H1 (cell line): ENCODE data around the gene CHRNG. TPM values are rescaled to one million over a fixed set of nuclear protein-coding genes. Genes with fewer than 3 reads are reported as not detected.

Experiments
- CTCF ChIA-PET: fragments of 300-600 bp; sonication (Branson Sonifier 250); formaldehyde crosslinking; loops from one replicate; lab custom pipeline; 2021; ENCODE audit not compliant: partially characterized antibody; lab: Charles Lee
- POLR2A ChIA-PET: fragments of 300-600 bp; sonication (Branson Sonifier 250); formaldehyde crosslinking; loops from one replicate; lab custom pipeline; 2021; ENCODE audit warnings: inconsistent platforms; ENCODE audit not compliant: partially characterized antibody; lab: Charles Lee
- DNase-seq, 2 experiments: peaks; one replicate each; pipeline versions ENCODE4 v3.0.0 to v3.0.0-alpha.2; 2010 to 2022; ENCODE audit warnings: low spot score in 2 of 2, low read depth in 1 of 2, mixed read lengths in 1 of 2
- FAIRE-seq: peaks from 2 replicates; lab custom pipeline; 2011; peaks lifted over from hg19 to GRCh38; lab: Jason Lieb, UNC
- H2AFZ ChIP-seq: 2 replicates; pipeline ENCODE4 v1.8.1; 2012; ENCODE audit warnings: low read length, inconsistent platforms
- H2AK5ac ChIP-seq: 2 replicates; pipeline ENCODE4 v1.6.1; 2013; ENCODE audit warnings: low read depth, low read length
- H2BK120ac ChIP-seq: replicated peaks from 2 replicates; pipeline ENCODE3; 2013; ENCODE audit warnings: low read depth, low read length, inconsistent platforms
- H2BK12ac ChIP-seq: 2 replicates; pipeline ENCODE4 v1.6.1; 2013; ENCODE audit warnings: low read depth, low read length
- H2BK15ac ChIP-seq: 2 replicates; pipeline ENCODE4 v1.6.1; 2013; ENCODE audit warnings: low read length
- H2BK20ac ChIP-seq: 2 replicates; pipeline ENCODE4 v1.6.1; 2013; ENCODE audit warnings: low read length
- H2BK5ac ChIP-seq: 2 replicates; pipeline ENCODE4 v1.6.1; 2013; ENCODE audit warnings: low read depth, low read length
- H3K14ac ChIP-seq: 2 replicates; pipeline ENCODE4 v1.6.1; 2013; ENCODE audit warnings: inconsistent platforms; ENCODE audit not compliant: insufficient read length
- H3K18ac ChIP-seq: 2 replicates; pipeline ENCODE4 v1.6.1; 2013; ENCODE audit warnings: low read length; ENCODE audit errors: extremely low read depth
- H3K23ac ChIP-seq: 2 replicates; pipeline ENCODE4 v1.6.1; 2013; ENCODE audit warnings: inconsistent platforms; ENCODE audit not compliant: insufficient read length
- H3K23me2 ChIP-seq: 2 replicates; pipeline ENCODE4 v1.6.1; 2013; ENCODE audit warnings: low read depth, low read length
- H3K27ac ChIP-seq: 2 replicates; pipeline ENCODE4 v1.6.1; 2011; ENCODE audit warnings: low read depth, low read length, inconsistent platforms
- H3K27me3 ChIP-seq, 4 experiments: replicated peaks in 1 of 4; 1 replicate in 1 of 4; 2 replicates in 3 of 4; pipeline versions ENCODE4 v1.6.1 to v1.8.1; 2011 to 2013; ENCODE audit warnings: low read length in 3 of 4, mild to moderate bottlenecking in 3 of 4, inconsistent platforms in 2 of 4, mixed read lengths in 2 of 4, moderate library complexity in 1 of 4; ENCODE audit not compliant: control insufficient read depth in 3 of 4, insufficient read depth in 3 of 4; ENCODE audit errors: extremely low read depth in 1 of 4
- H3K36me3 ChIP-seq, 4 experiments: 2 replicates each; pipeline versions ENCODE4 v1.6.1 to v1.8.1; 2011 to 2013; ENCODE audit warnings: mild to moderate bottlenecking in 4 of 4, low read length in 3 of 4, moderate library complexity in 2 of 4, control low read depth in 1 of 4, inconsistent platforms in 1 of 4; ENCODE audit not compliant: insufficient read depth in 4 of 4, control insufficient read depth in 2 of 4
- H3K4ac ChIP-seq: replicated peaks from 2 replicates; pipeline ENCODE3; 2013; ENCODE audit warnings: low read length, low read depth, mixed read lengths, inconsistent platforms; ENCODE audit not compliant: insufficient read length
- H3K4me1 ChIP-seq, 4 experiments: replicated peaks in 1 of 4; 1 replicate in 1 of 4; 2 replicates in 3 of 4; pipeline versions ENCODE4 v1.6.1 to v1.8.1; 2011 to 2013; ENCODE audit warnings: low read length in 3 of 4, inconsistent platforms in 2 of 4, mixed read lengths in 1 of 4; ENCODE audit not compliant: insufficient read depth in 4 of 4, control insufficient read depth in 3 of 4
- H3K4me2 ChIP-seq, 2 experiments: 2 replicates each; pipeline versions ENCODE4 v1.6.1 to v1.8.1; 2011 to 2013; ENCODE audit warnings: low read depth in 2 of 2, low read length in 2 of 2, control low read depth in 1 of 2, inconsistent platforms in 1 of 2, mild to moderate bottlenecking in 1 of 2; ENCODE audit not compliant: insufficient read depth in 1 of 2
- H3K4me3 ChIP-seq, 4 experiments: fragments of 200-600, 300-600 bp in 1 of 4; sonication (generic), shearing (Covaris generic), sonication (Bioruptor Twin) in 1 of 4; 2 replicates each; pipeline versions ENCODE4 v1.5.1 to v1.8.1; 2011 to 2016; ENCODE audit warnings: low read length in 4 of 4, low read depth in 3 of 4, control low read depth in 2 of 4, inconsistent platforms in 2 of 4, mild to moderate bottlenecking in 2 of 4, mixed read lengths in 1 of 4, moderate library complexity in 1 of 4; ENCODE audit not compliant: insufficient read depth in 2 of 4; ENCODE audit errors: extremely low read depth in 1 of 4
- H3K56ac ChIP-seq: replicated peaks from 2 replicates; pipeline ENCODE3; 2013; ENCODE audit warnings: low read depth, mild to moderate bottlenecking, mixed read lengths, low read length, inconsistent platforms; ENCODE audit not compliant: insufficient read length
- H3K79me1 ChIP-seq: 2 replicates; pipeline ENCODE4 v1.6.1; 2013; ENCODE audit warnings: low read depth, low read length, control low read depth
- H3K79me2 ChIP-seq, 2 experiments: 2 replicates each; pipeline versions ENCODE4 v1.6.1 to v1.8.1; 2012 to 2013; ENCODE audit warnings: low read length in 2 of 2, mild to moderate bottlenecking in 2 of 2, inconsistent platforms in 1 of 2; ENCODE audit not compliant: insufficient read depth in 2 of 2, control insufficient read depth in 1 of 2
- H3K9ac ChIP-seq, 4 experiments: replicated peaks in 1 of 4; 1 replicate in 1 of 4; 2 replicates in 3 of 4; pipeline versions ENCODE4 v1.6.1 to v1.8.1; 2011 to 2013; ENCODE audit warnings: low read depth in 3 of 4, low read length in 3 of 4, control low read depth in 2 of 4, mild to moderate bottlenecking in 2 of 4, moderate library complexity in 2 of 4, inconsistent platforms in 1 of 4; ENCODE audit errors: extremely low read depth in 1 of 4
- H3K9me3 ChIP-seq, 2 experiments: 2 replicates each; pipeline versions ENCODE4 v1.6.1 to v1.8.1; 2012 to 2013; ENCODE audit warnings: mild to moderate bottlenecking in 2 of 2, moderate library complexity in 2 of 2, control low read depth in 1 of 2, inconsistent platforms in 1 of 2, low read depth in 1 of 2, low read length in 1 of 2, mixed read lengths in 1 of 2; ENCODE audit not compliant: insufficient read depth in 2 of 2
- H4K20me1 ChIP-seq, 2 experiments: replicated peaks in 1 of 2; 2 replicates each; pipeline versions ENCODE3 to v1.8.1; 2011 to 2013; ENCODE audit warnings: inconsistent platforms in 2 of 2, low read length in 2 of 2, mild to moderate bottlenecking in 1 of 2; ENCODE audit not compliant: insufficient read depth in 2 of 2, control insufficient read depth in 1 of 2
- H4K5ac ChIP-seq: 2 replicates; pipeline ENCODE4 v1.6.1; 2013; ENCODE audit warnings: low read length, low read depth, mixed read lengths, inconsistent platforms; ENCODE audit not compliant: insufficient read length
- H4K8ac ChIP-seq: 2 replicates; pipeline ENCODE4 v1.8.0; 2013; ENCODE audit warnings: mild to moderate bottlenecking, moderate library complexity, low read length, inconsistent platforms; ENCODE audit not compliant: insufficient read depth; ENCODE audit errors: extremely low read depth
- H4K91ac ChIP-seq: replicated peaks from 2 replicates; pipeline ENCODE3; 2013; ENCODE audit warnings: low read length, mixed read lengths, inconsistent platforms; ENCODE audit not compliant: insufficient read length
- JUN ChIP-seq: IDR thresholded peaks from 2 replicates; pipeline ENCODE4 v1.6.1; 2011; ENCODE audit warnings: low read depth, mild to moderate bottlenecking, improper control_type of control experiment, low read length
- WGBS, 2 experiments: shearing (Covaris generic) in 1 of 2; methylation state at CpG; one replicate each; pipeline versions ENCODE4 v1.1.6 to v1.1.7; 2013 to 2015; ENCODE audit warnings: low lambda C conversion rate in 2 of 2, mixed read lengths in 2 of 2, inconsistent platforms in 1 of 2, low coverage in 1 of 2, missing lambda C conversion rate in 1 of 2; ENCODE audit not compliant: insufficient replicate concordance in 2 of 2, insufficient coverage in 1 of 2, insufficient read length in 1 of 2; ENCODE audit errors: extremely low coverage in 1 of 2, missing lambda C conversion rate in 1 of 2; 5-methylcytosine and 5-hydroxymethylcytosine counted together
- polyA plus RNA-seq, 7 experiments: library from polyadenylated mRNA; depleted of rRNA in 3 of 7; stranded (reverse) in 5 of 7; unstranded in 2 of 7; fragments of >200 nt in 5 of 7; fragments of 200-250 nt in 2 of 7; gene quantifications; 1 replicate in 5 of 7; 2 replicates in 1 of 7; 4 replicates in 1 of 7; pipeline versions ENCODE4 v1.2.1 to v1.2.3, GENCODE V29; 2011 to 2013; ENCODE audit warnings: missing spikeins in 2 of 7, mixed read lengths in 2 of 7
- total RNA-seq: library from RNA; stranded (reverse); fragmentation: NEBNext Ultra II Directional; extraction: Animal tissue kit (Norgen Biotek cat#: 25700); gene quantifications from 2 replicates; pipeline ENCODE4 v1.2.1, GENCODE V29; 2021

Gene CHRNG
- total and polyA plus RNA-seq, 2 of the 8 experiments (the other 6 are each of a cell fraction or from before 2014, with no cell fraction given): 0.05 TPM; not detected in 1

DNA sequence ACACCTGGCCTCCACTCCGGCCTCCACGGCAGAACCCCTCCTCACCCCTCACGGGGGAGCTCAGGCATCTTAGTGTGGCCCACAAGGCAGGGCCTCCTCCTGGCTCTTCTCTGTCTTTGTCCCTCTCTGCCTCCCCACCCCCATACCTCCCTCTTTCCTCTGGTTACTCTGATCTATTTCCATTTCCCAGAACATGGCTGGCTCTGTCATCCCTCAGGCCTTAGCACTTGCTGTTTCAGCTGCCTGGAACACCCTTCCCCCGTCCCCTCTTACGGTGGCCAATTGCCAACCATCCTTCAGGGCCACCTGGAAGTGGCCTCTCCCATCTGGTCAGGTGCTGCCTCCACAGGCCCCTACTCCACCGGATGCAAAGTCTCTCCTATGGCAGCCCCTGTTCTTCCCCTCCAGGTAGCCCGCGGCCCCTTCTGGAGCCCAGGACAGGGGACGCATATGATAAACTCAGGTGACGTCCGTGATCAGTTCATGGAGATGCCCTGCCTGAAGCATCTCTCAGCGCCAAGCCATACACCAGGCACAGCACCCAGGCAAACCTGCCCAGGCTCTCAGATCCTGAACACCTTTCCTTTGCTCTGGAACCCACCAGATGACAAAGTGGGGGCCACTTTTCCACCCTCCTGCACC, 48.2 kb upstream of the CHRNG start:
- Histone ChIP-seq H3K27ac (no peak overlapping the region), H2AFZ (no peak overlapping the region), H3K4me3 (no peak overlapping the region), H2BK5ac (no peak overlapping the region), H2BK12ac (no peak overlapping the region), H4K20me1 (peaks cover 0 to 1% of the 10 kb centered on the region in 2 experiments), H3K79me2 (no peaks in the 10 kb centered on the region), H2AK5ac (no peak overlapping the region), H4K5ac (no peak overlapping the region), H3K36me3 (peaks cover 0 to 4% (median 0%) of the 10 kb centered on the region in 4 experiments; a peak in 1 of 8 replicates), H3K9me3 (no peaks in the 10 kb centered on the region; a peak in 1 of 4 replicates), H3K9ac (no peak overlapping the region), H3K56ac (no peak overlapping the region), H3K18ac (peak overlapping the region; percentile 7; the same call in 1 of the 2 replicates), H3K4me2 (no peak overlapping the region; a peak in 1 of 4 replicates), H3K23ac (no peak overlapping the region), H3K23me2 (peaks cover 5% of the 10 kb centered on the region; the same call in 1 of the 2 replicates), H3K4me1 (peaks cover 0 to 34% (median 20%) of the 10 kb centered on the region in 4 experiments; a peak in 6 of 7 replicates), H4K91ac (peak overlapping the region; percentile 19), H3K27me3 (peaks cover 12 to 32% (median 25%) of the 10 kb centered on the region in 4 experiments; a peak in 6 of 7 replicates), H3K79me1 (no peaks in the 10 kb centered on the region), H2BK120ac (no peak overlapping the region), H3K14ac (no peak overlapping the region), H2BK15ac (no peak overlapping the region), H2BK20ac (no peak overlapping the region), H4K8ac (no peak overlapping the region), H3K4ac (no peak overlapping the region)
- TF ChIP-seq JUN: no peak
- POLR2A ChIA-PET: interaction anchor here (1.2 to 1.3 kb wide), 2 partner anchors 20 to 32 kb away, joined by 3 to 4 read pairs; no protein-coding TSS in a partner anchor
- FAIRE-seq: no peak
- no peak for DNase-seq
- WGBS, 2 experiments: 91% methylated on average over 12 of the region's 12 CpGs; no CpG with 5 or more reads in 1 of the 2 experiments
- CTCF ChIA-PET: interaction anchor here (0.7 to 3.6 kb wide), 4 partner anchors 10 to 479 kb away, joined by 3 to 32 read pairs (median 8); partner anchors contain the start of gene PRSS56
